Measurements from ENCODE around the gene C2CD4D. TPM values are rescaled to one million over a fixed set of nuclear protein-coding genes. Genes with fewer than 3 reads are reported as not detected.
A peak's percentile ranks its signal among the peaks of the same experiment; 100 is the strongest.
"Not testable (repeated sequence)": the region's sequence is repeated elsewhere in the genome, so short reads cannot be mapped to it uniquely, and the experiment has no call there.

C2CD4D gene
- total RNA-seq, 2 donors from 2014 or later: 0.44 to 0.82 TPM

DNA sequence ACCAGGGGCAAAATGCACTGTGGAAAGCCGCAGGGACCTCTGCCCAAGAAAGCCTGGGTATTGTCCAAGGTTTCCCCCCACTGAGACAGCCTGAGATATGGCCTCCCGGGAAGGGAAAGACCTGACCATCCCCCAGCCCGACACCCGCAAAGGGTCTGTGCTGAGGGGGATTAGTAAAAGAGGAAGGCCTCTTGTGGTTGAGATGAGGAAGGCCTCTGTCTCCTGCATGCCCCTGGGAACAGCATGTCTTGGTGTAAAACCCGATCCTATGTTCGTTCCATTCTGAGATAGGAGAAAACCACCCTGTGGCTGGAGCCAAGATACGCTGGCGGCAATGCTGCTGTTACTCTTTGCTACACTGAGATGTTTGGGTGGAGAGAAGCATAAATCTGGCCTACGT lies 33.2 kb upstream of the C2CD4D start:
- H3K4me3 ChIP-seq (ENCODE audit: low read length); H3K27me3 Mint-ChIP-seq (ENCODE audit: insufficient read depth); H3K9me3 Mint-ChIP-seq; H3K9me3 ChIP-seq (ENCODE audit: control insufficient read depth, low read length); H3K4me3 Mint-ChIP-seq; H3K36me3 ChIP-seq (ENCODE audit: control insufficient read depth, insufficient read depth, low read length); H3K27me3 ChIP-seq (ENCODE audit: control insufficient read depth, insufficient read depth, low read length, poor library complexity, severe bottlenecking); H3K9ac ChIP-seq (ENCODE audit: extremely low read depth, low read length, poor library complexity, severe bottlenecking); H3K27ac ChIP-seq (ENCODE audit: low read depth, low read length); H3K4me1 ChIP-seq (ENCODE audit: control insufficient read depth, insufficient read depth, low read length); H3K36me3 Mint-ChIP-seq (ENCODE audit: low read depth): not testable (repeated sequence)
- Mint-ChIP-seq H3K4me1 (peaks cover 22% of the 10 kb centered on the region), H3K27ac (peak overlapping the region; percentile 88)
- peak; percentile 48 for TF ChIP-seq CTCF (conservative IDR thresholded peaks at IDR 0.05)
- WGBS, 2 experiments (ENCODE audit: insufficient coverage in 1 of 2, insufficient read length in 1 of 2): 25 to 59% methylated on average over 3 to 8 of the region's 9 CpGs
- DNase-seq: peak; percentile 67

- H3K4me3 ChIP-seq (ENCODE audit: low read length): no peak overlapping the region
- no peaks in the 10 kb centered on the region for H3K36me3 ChIP-seq (ENCODE audit: control insufficient read depth, insufficient read depth, low read length)
- H3K4me3 Mint-ChIP-seq: no peak overlapping the region
- peaks cover 17% of the 10 kb centered on the region for H3K27me3 Mint-ChIP-seq (ENCODE audit: insufficient read depth)
- peaks cover 22% of the 10 kb centered on the region for H3K4me1 Mint-ChIP-seq
- H3K9me3 ChIP-seq (ENCODE audit: control insufficient read depth, low read length): no peaks in the 10 kb centered on the region
- TF ChIP-seq CTCF (conservative IDR thresholded peaks at IDR 0.05): no peak
- H3K9me3 Mint-ChIP-seq: no peaks in the 10 kb centered on the region
- WGBS, 2 experiments (ENCODE audit: insufficient coverage in 1 of 2, insufficient read length in 1 of 2): 77 to 80% methylated on average over 2 to 5 of the region's 5 CpGs
- no peak overlapping the region for H3K27ac ChIP-seq (ENCODE audit: low read depth, low read length)
- no peak overlapping the region for H3K9ac ChIP-seq (ENCODE audit: extremely low read depth, low read length, poor library complexity, severe bottlenecking)
- H3K36me3 Mint-ChIP-seq (ENCODE audit: low read depth): peaks cover 9% of the 10 kb centered on the region
- H3K4me1 ChIP-seq (ENCODE audit: control insufficient read depth, insufficient read depth, low read length): no peaks in the 10 kb centered on the region
- DNase-seq: no peak
- H3K27ac Mint-ChIP-seq: no peak overlapping the region
- no peaks in the 10 kb centered on the region for H3K27me3 ChIP-seq (ENCODE audit: control insufficient read depth, insufficient read depth, low read length, poor library complexity, severe bottlenecking)
Observed at GRCh38 chr1:151871284-151872030, 31.8 kb upstream of the C2CD4D start.

DNA sequence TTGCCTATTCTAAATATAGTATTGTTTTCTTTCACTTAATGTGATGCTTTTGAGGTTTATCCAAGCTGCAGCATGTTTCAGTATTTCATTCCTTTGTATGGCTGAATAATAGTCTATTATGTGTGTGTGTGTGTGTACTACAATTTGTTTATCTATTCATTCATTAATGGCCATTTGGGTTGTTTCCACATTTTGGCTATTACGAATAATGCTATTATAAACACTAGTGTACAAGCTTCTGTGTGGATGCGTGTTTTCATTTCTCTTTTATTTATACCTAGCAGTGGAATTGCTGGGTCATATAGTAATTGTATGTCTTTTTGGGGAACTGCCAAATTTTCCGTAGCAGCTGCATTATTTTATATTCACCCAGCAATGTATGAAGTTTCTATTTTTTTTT lies 28.9 kb upstream of the C2CD4D start:
- WGBS, 2 experiments (ENCODE audit: insufficient coverage in 1 of 2, insufficient read length in 1 of 2): 100% methylated on average over 1 of the region's 3 CpGs; no CpG with 5 or more reads in 1 of the 2 experiments
- Histone ChIP-seq H3K36me3 (ENCODE audit: control insufficient read depth, insufficient read depth, low read length) (no peaks in the 10 kb centered on the region), H3K4me1 (ENCODE audit: control insufficient read depth, insufficient read depth, low read length) (no peaks in the 10 kb centered on the region), H3K9ac (ENCODE audit: extremely low read depth, low read length, poor library complexity, severe bottlenecking) (no peak overlapping the region), H3K4me3 (ENCODE audit: low read length) (no peak overlapping the region), H3K9me3 (ENCODE audit: control insufficient read depth, low read length) (no peaks in the 10 kb centered on the region), H3K27ac (ENCODE audit: low read depth, low read length) (no peak overlapping the region), H3K27me3 (ENCODE audit: control insufficient read depth, insufficient read depth, low read length, poor library complexity, severe bottlenecking) (no peaks in the 10 kb centered on the region)
- Mint-ChIP-seq H3K27ac (no peak overlapping the region), H3K4me1 (peaks cover 21% of the 10 kb centered on the region), H3K27me3 (ENCODE audit: insufficient read depth) (peaks cover 39% of the 10 kb centered on the region), H3K4me3 (no peak overlapping the region), H3K36me3 (ENCODE audit: low read depth) (no peaks in the 10 kb centered on the region), H3K9me3 (no peaks in the 10 kb centered on the region)
- TF ChIP-seq CTCF (conservative IDR thresholded peaks at IDR 0.05): no peak
- no peak for DNase-seq
